ENCODE measurements around the gene ZP3. TPM values are rescaled to one million over a fixed set of nuclear protein-coding genes. Genes with fewer than 3 reads are reported as not detected.
A peak's percentile ranks its signal among the peaks of the same experiment; 100 is the strongest.
"Not testable (repeated sequence)": the region's sequence is repeated elsewhere in the genome, so short reads cannot be mapped to it uniquely, and the experiment has no call there.

ZP3 gene
- total and polyA plus RNA-seq, 11 donors, result 0.24 to 8.1 (median 0.64) TPM; not detected in 3

DNA sequence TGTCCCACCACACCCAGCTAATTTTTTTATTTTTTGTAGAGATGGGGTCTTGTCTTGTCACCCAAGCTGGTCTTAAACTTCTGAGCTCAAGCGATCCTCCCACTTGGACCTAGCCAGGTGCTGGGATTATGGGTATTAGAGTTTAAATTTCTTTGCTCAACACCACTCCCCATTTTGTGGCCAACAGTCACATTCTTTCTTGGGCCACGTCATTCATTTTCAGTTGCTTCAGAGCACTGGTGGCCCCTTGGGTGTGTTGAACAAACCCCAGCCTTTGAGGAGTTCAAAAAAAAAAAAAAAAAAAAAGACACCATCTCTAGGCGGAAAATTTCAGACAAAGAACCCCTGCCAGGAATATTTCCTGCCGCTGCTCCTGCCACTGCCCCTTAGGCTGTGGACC lies 32.3 kb downstream of the ZP3 start:
- WGBS, 4 donors, result 70% methylated on average over 2 of the region's 4 CpGs; no CpG with 5 or more reads in 3 of the 4 donors
- H3K27ac ChIP-seq; ATAC-seq; intact Hi-C loops (cut with DNase I); H3K4me3 ChIP-seq; H3K4me1 ChIP-seq; H3K9me3 ChIP-seq; DNase-seq; H3K36me3 ChIP-seq; H3K27me3 ChIP-seq: not testable (repeated sequence)

GRCh38 chr7:76458504-76458903 lies 33.8 kb downstream of the ZP3 start:
- H3K27ac ChIP-seq; H3K4me3 ChIP-seq; ATAC-seq; H3K36me3 ChIP-seq; DNase-seq; H3K9me3 ChIP-seq; H3K27me3 ChIP-seq; intact Hi-C loops (cut with DNase I); H3K4me1 ChIP-seq: not testable (repeated sequence)
- WGBS, 4 donors, result 28 to 49% (median 45%) methylated on average over 1 to 2 of the region's 4 CpGs

DNA sequence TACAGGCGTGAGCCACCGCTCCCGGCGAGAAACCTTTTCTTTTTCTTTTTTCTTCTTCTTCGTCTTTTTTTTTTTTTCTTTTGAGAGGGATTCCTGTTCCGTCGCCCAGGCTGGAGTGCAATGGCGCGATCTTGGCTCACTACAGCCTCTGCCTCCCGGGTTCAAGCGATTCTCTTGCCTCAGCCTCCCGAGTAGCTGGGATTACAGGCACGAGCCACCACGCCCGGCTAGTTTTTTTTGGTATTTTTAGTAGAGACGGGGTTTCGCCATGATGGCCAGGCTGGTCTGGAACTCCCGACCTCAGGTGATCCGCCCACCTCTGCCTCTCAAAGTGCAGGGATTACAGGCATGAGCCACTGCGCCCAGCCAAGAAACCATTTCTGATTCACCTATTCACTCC lies 36.0 kb downstream of the ZP3 start:
- 86 to 90% (median 88%) methylated on average over 14 to 15 of the region's 20 CpGs for whole genome bisulfite sequencing, 4 donors
- ATAC-seq; DNase-seq; H3K9me3 ChIP-seq; H3K27me3 ChIP-seq; intact Hi-C loops (cut with DNase I); H3K4me3 ChIP-seq; H3K27ac ChIP-seq; H3K4me1 ChIP-seq; H3K36me3 ChIP-seq: not testable (repeated sequence)

GRCh38 chr7:76461464-76462101 lies 36.8 kb downstream of the ZP3 start, which contains the start of gene DTX2:
TSS of gene DTX2 (plus strand) at chr7:76461709. CDS start at chr7:76480510, 18,801 bp downstream.
- H3K9me3 ChIP-seq; H3K4me1 ChIP-seq; H3K36me3 ChIP-seq; H3K27me3 ChIP-seq; intact Hi-C loops (cut with DNase I): not testable (repeated sequence)
- Histone ChIP-seq H3K4me3 (peak within 1 kb of the TSS in 11 of 12 donors; percentile 52 to 64 (median 57)), H3K27ac (peak within 1 kb of the TSS in 7 of 12 donors; percentile 42 to 77 (median 68))
- WGBS, 4 donors, result 0 to 1% methylated on average over 19 to 20 of the region's 54 CpGs; no CpG with 5 or more reads in 2 of the 4 donors
- DNase-seq (peak in 3 of 5 donors; percentile 29 to 69 (median 33)), ATAC-seq (peak; percentile 94 to 98 (median 98))

- H3K4me3 ChIP-seq; H3K27me3 ChIP-seq; DNase-seq; H3K4me1 ChIP-seq; H3K9me3 ChIP-seq; H3K27ac ChIP-seq; intact Hi-C loops (cut with DNase I); H3K36me3 ChIP-seq: not testable (repeated sequence)
- WGBS, 4 donors, result no CpG with 5 or more reads among the region's 17 CpGs
- ATAC-seq, result peak in 3 of 4 donors; percentile 3 to 33 (median 17)
Measured at GRCh38 chr7:76462271-76462882, 37.6 kb downstream of the ZP3 start.

DNA sequence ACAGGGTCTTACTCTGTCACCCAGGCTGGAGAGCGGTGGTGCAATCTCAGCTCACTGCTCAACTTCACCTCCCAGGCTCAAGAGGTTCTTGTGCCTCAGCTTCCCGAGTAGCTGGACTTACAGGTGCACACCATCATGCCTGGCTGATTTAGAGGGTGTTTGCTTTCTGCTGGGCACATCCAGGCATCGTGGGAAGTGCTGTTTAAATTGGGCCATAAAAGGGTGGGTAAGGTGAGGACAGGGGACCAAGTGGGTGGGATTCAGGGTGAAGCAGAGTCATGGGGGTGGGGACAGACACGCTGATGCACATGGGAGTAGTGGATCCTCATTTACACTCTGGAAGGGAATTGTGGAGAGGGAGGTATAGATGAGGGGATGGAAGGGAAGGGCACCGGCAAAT lies 40.2 kb downstream of the ZP3 start:
- DNase-seq; H3K36me3 ChIP-seq; H3K27me3 ChIP-seq; ATAC-seq; H3K9me3 ChIP-seq; intact Hi-C loops (cut with DNase I); H3K27ac ChIP-seq; H3K4me3 ChIP-seq: not testable (repeated sequence)
- H3K4me1 ChIP-seq, result peaks cover 3 to 14% (median 6%) of the 10 kb centered on the region in 12 donors
- WGBS, 4 donors, result 85 to 91% (median 90%) methylated on average over 4 to 5 of the region's 5 CpGs

GRCh38 chr7:76465950-76466349 lies 41.2 kb downstream of the ZP3 start:
- intact Hi-C loops (cut with DNase I); H3K27ac ChIP-seq; H3K4me3 ChIP-seq; H3K27me3 ChIP-seq; H3K9me3 ChIP-seq; H3K36me3 ChIP-seq; DNase-seq: not testable (repeated sequence)
- H3K4me1 ChIP-seq, result peaks cover 3 to 14% (median 6%) of the 10 kb centered on the region in 12 donors
- ATAC-seq, result peak; percentile 25 to 46 (median 40)
- WGBS, 4 donors, result no CpG with 5 or more reads among the region's 8 CpGs

GRCh38 chr7:76467743-76468404 lies 43.1 kb downstream of the ZP3 start:
- H3K27me3 ChIP-seq; intact Hi-C loops (cut with DNase I); H3K4me3 ChIP-seq; H3K9me3 ChIP-seq; H3K36me3 ChIP-seq: not testable (repeated sequence)
- H3K27ac ChIP-seq, result peak overlapping the region in 1 of 12 donors; percentile 30
- 50 to 57% (median 53%) methylated on average over 10 of the region's 14 CpGs for WGBS, 4 donors
- peak; percentile 64 to 94 (median 82) for ATAC-seq
- H3K4me1 ChIP-seq, result peaks cover 3 to 14% (median 6%) of the 10 kb centered on the region in 12 donors
- DNase-seq, result peak in 4 of 5 donors; percentile 28 to 72 (median 62)

DNA sequence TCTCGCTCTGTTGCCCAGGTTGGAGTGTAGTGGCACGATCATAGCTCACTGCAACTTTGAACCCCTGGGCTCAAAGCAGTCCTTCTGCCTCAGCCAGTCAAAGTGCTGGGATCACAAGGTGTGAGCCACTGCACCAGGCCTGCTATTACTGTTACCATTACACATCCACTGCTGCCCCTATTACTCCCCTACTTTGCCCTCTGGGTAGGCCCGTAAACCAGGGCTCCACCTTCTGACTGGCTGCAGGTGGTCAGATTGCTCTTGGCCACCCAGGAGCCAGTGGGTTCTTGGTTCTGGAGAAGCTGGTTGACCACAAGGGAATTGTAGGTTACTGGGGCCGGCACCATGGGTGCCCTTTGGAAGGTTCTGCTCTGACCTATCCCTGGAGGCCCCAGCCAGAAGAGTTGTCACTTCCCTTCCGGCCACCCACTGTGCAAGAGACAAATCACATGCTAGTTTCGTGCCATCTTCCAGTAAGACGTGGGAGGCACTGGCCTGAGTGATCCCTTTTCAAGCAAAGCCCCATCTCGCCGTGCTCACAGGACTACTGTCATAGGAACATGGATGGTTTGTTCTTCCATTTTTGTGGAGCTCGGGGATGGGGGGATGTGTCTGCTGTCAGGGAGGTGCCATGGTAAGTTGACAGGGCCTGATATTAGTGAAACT lies 46.9 kb downstream of the ZP3 start:
- WGBS, 4 donors, result 86 to 93% (median 90%) methylated on average over 5 to 10 of the region's 10 CpGs
- DNase-seq; H3K27ac ChIP-seq; ATAC-seq; H3K36me3 ChIP-seq; H3K4me1 ChIP-seq; H3K27me3 ChIP-seq; H3K9me3 ChIP-seq; H3K4me3 ChIP-seq; intact Hi-C loops (cut with DNase I): not testable (repeated sequence)

DNA sequence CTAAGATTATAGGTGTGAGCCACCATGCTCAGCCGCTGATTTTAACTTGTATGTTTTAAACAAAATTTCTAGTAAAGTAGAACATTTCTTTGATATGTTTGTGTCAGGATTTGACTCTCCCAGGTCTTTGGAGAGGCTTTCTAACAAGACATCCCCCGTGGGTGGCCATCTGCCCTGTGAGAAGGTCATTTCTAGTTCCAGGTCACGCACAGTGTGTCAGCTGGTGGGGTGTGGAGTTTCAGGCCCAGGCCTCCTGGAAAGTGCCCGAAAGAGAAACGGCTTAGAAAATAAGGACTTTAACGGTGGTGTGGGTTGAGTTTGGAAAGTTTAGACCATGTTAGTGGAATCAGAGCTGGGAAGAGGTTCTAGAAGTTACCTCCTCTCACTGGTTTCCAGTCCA lies 48.3 kb downstream of the ZP3 start:
- H3K4me1 ChIP-seq; ATAC-seq; H3K4me3 ChIP-seq; DNase-seq; H3K27me3 ChIP-seq; H3K27ac ChIP-seq; intact Hi-C loops (cut with DNase I); H3K9me3 ChIP-seq; H3K36me3 ChIP-seq: not testable (repeated sequence)
- 93 to 100% (median 98%) methylated on average over 1 to 2 of the region's 6 CpGs for WGBS, 4 donors
